ENCODE measurements around the gene NAGPA. TPM values are rescaled to one million over a fixed set of nuclear protein-coding genes. Genes with fewer than 3 reads are reported as not detected.

NAGPA gene
- total and polyA plus RNA-seq, 2 of the 13 experiments (the other 11 are each of a cell fraction or from before 2014, with no cell fraction given) = 27.1 to 60.3 TPM

DNA sequence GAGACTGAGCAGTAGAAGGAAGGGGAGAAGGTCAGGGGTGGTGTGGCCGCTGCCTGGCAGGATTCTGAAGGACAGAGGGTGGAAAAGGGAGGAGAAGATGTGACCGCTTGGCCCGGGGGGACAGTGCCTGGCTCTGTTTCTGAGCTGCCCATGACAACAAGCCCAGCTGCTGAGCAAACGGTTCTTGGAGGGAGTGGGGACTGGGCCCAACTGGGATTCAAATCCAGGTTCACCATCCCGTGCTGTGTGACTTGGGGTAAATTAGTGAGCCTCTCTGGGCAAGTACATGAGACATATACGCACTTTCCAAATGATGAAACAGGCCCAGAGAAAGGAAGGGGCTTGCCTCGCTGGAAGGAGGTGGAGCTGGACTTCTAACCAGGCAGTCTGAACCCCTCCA is 52.3 kb downstream of the NAGPA start (continued):
- TF ChIP-seq ZNF512B (CRISPR knock-in tag; IDR thresholded peaks at IDR 0.05; ENCODE audit: borderline replicate concordance) (no peak), POLR2A (IDR thresholded peaks at IDR 0.05; ENCODE audit: insufficient read depth in 1 of 2, low read depth in 2 of 2, low read length in 2 of 2) (no peak), ARID2 (CRISPR knock-in tag; IDR thresholded peaks at IDR 0.05; ENCODE audit: borderline replicate concordance) (no peak), ZNF768 (CRISPR knock-in tag; IDR thresholded peaks at IDR 0.05) (peak; percentile 98), ZBTB7A (CRISPR knock-in tag; IDR thresholded peaks at IDR 0.05) (0 out of 2 replicates have a peak, but pooled peaks have one; percentile 42), ZMAT3 (CRISPR knock-in tag; conservative IDR thresholded peaks at IDR 0.05) (no peak), FOSL2 (CRISPR knock-in tag; IDR thresholded peaks at IDR 0.05) (no peak), ZNF598 (CRISPR knock-in tag; IDR thresholded peaks at IDR 0.05; ENCODE audit: borderline replicate concordance) (no peak)

DNA sequence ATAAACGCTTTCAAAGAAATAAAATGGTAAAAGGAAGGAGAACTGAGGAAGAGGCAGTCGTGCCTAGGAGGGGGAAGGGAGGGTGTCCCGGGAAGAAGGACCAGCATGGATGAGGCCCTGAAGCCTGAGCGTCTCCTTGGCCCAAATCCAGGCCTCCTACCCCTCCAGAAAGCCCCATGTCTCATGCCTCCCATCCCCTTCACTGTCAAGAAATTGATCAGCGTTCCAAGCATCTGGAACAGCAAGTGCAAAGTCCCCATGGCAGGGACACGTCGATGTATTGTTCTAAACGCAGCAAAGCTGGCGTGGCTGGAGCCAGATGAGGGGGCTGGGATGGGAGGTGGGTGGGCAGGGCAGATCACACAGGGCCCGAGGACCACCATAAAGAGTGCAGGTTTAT is 53.0 kb downstream of the NAGPA start:
- Histone ChIP-seq H3K4me2 (ENCODE audit: low read depth, low read length) (no peak overlapping the region), H3K27ac (ENCODE audit: extremely low read length, insufficient read depth, low read length) (no peak overlapping the region), H4K20me1 (ENCODE audit: insufficient read depth, low read length) (no peaks in the 10 kb centered on the region), H3K9ac (ENCODE audit: insufficient read depth, low read depth, low read length) (no peak overlapping the region), H3K36me3 (replicated peaks in 1 of 2; ENCODE audit: control insufficient read depth in 1 of 2, insufficient read depth in 2 of 2, low read length in 2 of 2) (no peaks in the 10 kb centered on the region), H3K9me3 (ENCODE audit: low read length) (no peaks in the 10 kb centered on the region), H3K79me2 (ENCODE audit: insufficient read depth, low read length) (no peaks in the 10 kb centered on the region), H3K4me3 (replicated peaks in 1 of 3; ENCODE audit: insufficient read depth in 1 of 3, low read depth in 2 of 3, low read length in 3 of 3) (no peak overlapping the region), H3K27me3 (ENCODE audit: control insufficient read depth in 1 of 2, insufficient read depth in 2 of 2, low read length in 2 of 2) (peaks cover 5 to 33% of the 10 kb centered on the region in 2 experiments; a peak in 4 of 5 replicates), H2AFZ (ENCODE audit: low read length) (no peak overlapping the region), H3K4me1 (ENCODE audit: insufficient read depth, low read length) (peaks cover 12% of the 10 kb centered on the region)
- ChIA-PET POLR2A (no interaction called here), CTCF (ENCODE audit: low intra/inter-chr PET ratio, low total read pairs) (no interaction called here)
- in situ Hi-C loops (cut with HindIII; ENCODE audit: extremely low pct_ligation_motif_present, low pct_unique_long_range_greater_than_20kb) (no loop called here), intact Hi-C loops (cut with micrococcal nuclease; ENCODE audit: unreplicated experiment) (no loop called here)
- BruUV-seq (replicated peaks) = no TSS peak
- no peak for FAIRE-seq
- WGBS (ENCODE audit: low lambda C conversion rate) = 15% methylated on average over 10 of the region's 10 CpGs
- ATAC-seq = no peak
- DNase-seq (ENCODE audit: low spot score) = no peak
- no peak for TF ChIP-seq NONO (IDR thresholded peaks at IDR 0.05)
- TF ChIP-seq NONO (CRISPR knock-in tag; conservative IDR thresholded peaks at IDR 0.05) = no peak
- no peak for TF ChIP-seq ELF1 (CRISPR knock-in tag; IDR thresholded peaks at IDR 0.05)
- no peak for TF ChIP-seq ZNF24 (IDR thresholded peaks at IDR 0.05)
- TF ChIP-seq ZNF800 (CRISPR knock-in tag; IDR thresholded peaks at IDR 0.05) = no peak
- no peak for TF ChIP-seq E2F5 (CRISPR knock-in tag; conservative IDR thresholded peaks at IDR 0.05)
- no peak for TF ChIP-seq ZNF256 (CRISPR knock-in tag; conservative IDR thresholded peaks at IDR 0.05)
- TF ChIP-seq ZNF691 (CRISPR knock-in tag; IDR thresholded peaks at IDR 0.05; ENCODE audit: borderline replicate concordance, low read depth) = no peak
- TF ChIP-seq HDAC1 (CRISPR knock-in tag; IDR thresholded peaks at IDR 0.05) = no peak
- no peak for TF ChIP-seq ZNF761 (CRISPR knock-in tag; conservative IDR thresholded peaks at IDR 0.05)
- TF ChIP-seq PHF21A (CRISPR knock-in tag; IDR thresholded peaks at IDR 0.05) = no peak
- no peak for TF ChIP-seq ZSCAN30 (CRISPR knock-in tag; IDR thresholded peaks at IDR 0.05)

All from HepG2 (cell line).